HG03039 (cell line): ENCODE results near the gene NCKAP5.

ENCODE experiments used
- ATAC-seq: cut with Tn5 transposase; IDR thresholded peaks from one replicate; pipeline ENCODE4 v1.9.1; 2021; ENCODE audit warnings: mild to moderate bottlenecking, moderate library complexity; ENCODE audit not compliant: unreplicated experiment

Gene NCKAP5

GRCh38 chr2:133062931-133063665 lies 505.2 kb downstream of the NCKAP5 start:
- no peak for ATAC-seq

GRCh38 chr2:133061874-133062593 lies 506.2 kb downstream of the NCKAP5 start:
- no peak for ATAC-seq

- ATAC-seq = no peak
Measured at GRCh38 chr2:133054297-133054696, 514.0 kb downstream of the NCKAP5 start.

GRCh38 chr2:133053541-133053940 lies 514.7 kb downstream of the NCKAP5 start:
- no peak for ATAC-seq

- no peak for ATAC-seq
Measured at GRCh38 chr2:133045787-133046186, 522.5 kb downstream of the NCKAP5 start.

- no peak for ATAC-seq
Measured at GRCh38 chr2:133044556-133044955, 523.7 kb downstream of the NCKAP5 start.

GRCh38 chr2:133040170-133040569 lies 528.1 kb downstream of the NCKAP5 start:
- no peak for ATAC-seq

- ATAC-seq = no peak
Measured at GRCh38 chr2:133039531-133039930, 528.7 kb downstream of the NCKAP5 start.

- no peak for ATAC-seq
Measured at GRCh38 chr2:133026536-133027177, 541.6 kb downstream of the NCKAP5 start.

GRCh38 chr2:133025004-133025403 lies 543.3 kb downstream of the NCKAP5 start:
- no peak for ATAC-seq

GRCh38 chr2:133012847-133013734 lies 555.2 kb downstream of the NCKAP5 start:
- ATAC-seq = no peak

GRCh38 chr2:133004623-133005022 lies 563.6 kb downstream of the NCKAP5 start:
- no peak for ATAC-seq

GRCh38 chr2:132999421-132999820 lies 568.8 kb downstream of the NCKAP5 start:
- ATAC-seq = no peak

GRCh38 chr2:132998221-132998620 lies 570.0 kb downstream of the NCKAP5 start:
- no peak for ATAC-seq

- ATAC-seq = no peak
Measured at GRCh38 chr2:132991471-132992045, 576.7 kb downstream of the NCKAP5 start.

GRCh38 chr2:132984731-132985130 lies 583.5 kb downstream of the NCKAP5 start:
- no peak for ATAC-seq

- no peak for ATAC-seq
Measured at GRCh38 chr2:132980304-132980703, 588.0 kb downstream of the NCKAP5 start.

GRCh38 chr2:132979339-132980093 lies 588.7 kb downstream of the NCKAP5 start:
- no peak for ATAC-seq

GRCh38 chr2:132978840-132979239 lies 589.4 kb downstream of the NCKAP5 start:
- ATAC-seq = no peak
